Measurements from ENCODE around the gene TOMM70. TPM values are rescaled to one million over a fixed set of nuclear protein-coding genes. Genes with fewer than 3 reads are reported as not detected.
"Not testable (repeated sequence)": the region's sequence is repeated elsewhere in the genome, so short reads cannot be mapped to it uniquely, and the experiment has no call there.

TOMM70 gene
- total and polyA plus RNA-seq, 2 of the 4 experiments (the other 2 are of a cell fraction) = 24.6 to 35.1 TPM

DNA sequence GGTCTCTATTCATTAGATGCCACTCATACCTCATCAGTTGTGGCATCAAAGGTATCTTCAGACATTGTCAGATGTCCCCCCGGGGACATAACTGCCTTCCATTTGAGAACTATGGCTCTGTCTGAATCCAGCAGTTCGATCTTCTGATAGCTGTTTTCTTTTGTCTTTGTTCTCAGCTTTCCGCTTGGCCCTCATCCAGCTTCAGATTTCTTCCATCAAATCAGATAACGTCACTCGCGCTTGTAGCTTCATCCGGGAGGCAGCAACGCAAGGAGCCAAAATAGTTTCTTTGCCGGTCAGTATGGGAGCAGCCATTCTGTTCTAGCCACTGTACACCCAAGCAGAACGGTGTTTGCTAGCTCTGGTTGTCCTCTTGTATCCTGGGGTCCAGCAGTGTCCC, 62.0 kb downstream of the TOMM70 start:
- 74% methylated on average over 4 of the region's 10 CpGs; no CpG with 5 or more reads in 1 of the 2 experiments for WGBS, 2 experiments (ENCODE audit: extremely low coverage in 2 of 2, insufficient read length in 1 of 2)
- dilution Hi-C loops (cut with HindIII; ENCODE audit: low sequenced_read_pairs, unreplicated experiment) = no loop called here
- Histone ChIP-seq H3K36me3 (ENCODE audit: control insufficient read depth, insufficient read depth, low read length) (peaks cover 19% of the 10 kb centered on the region), H4K20me1 (ENCODE audit: insufficient read depth, low read length) (no peaks in the 10 kb centered on the region), H3K9me1 (ENCODE audit: insufficient read depth, low read length) (peaks cover 9% of the 10 kb centered on the region), H2BK20ac (ENCODE audit: low read depth, low read length) (no peak overlapping the region), H3K79me1 (ENCODE audit: low read depth in 1 of 2, low read length in 2 of 2) (peaks cover 21 to 26% of the 10 kb centered on the region in 2 experiments), H2AK5ac (ENCODE audit: low read depth, low read length) (no peak overlapping the region), H2AK9ac (replicated peaks; ENCODE audit: low read depth, low read length, poor library complexity) (no peak overlapping the region), H4K8ac (ENCODE audit: low read depth in 2 of 2, low read length in 2 of 2) (peak overlapping the region in 1 of 2 experiments; percentile 17; a peak in 1 of 4 replicates), H3K4me2 (ENCODE audit: low read depth, low read length) (no peak overlapping the region), H3K23ac (ENCODE audit: low read depth, low read length) (no peak overlapping the region), H3K9me3 (ENCODE audit: control insufficient read depth, insufficient read depth, low read length) (no peaks in the 10 kb centered on the region), H3K27ac (ENCODE audit: insufficient read depth, low read length) (no peak overlapping the region), H2AFZ (replicated peaks; ENCODE audit: low read length, poor library complexity) (no peak overlapping the region), H3K56ac (ENCODE audit: extremely low read depth, insufficient read depth, low read length) (no peak overlapping the region), H4K5ac (ENCODE audit: low read depth, low read length) (no peak overlapping the region), H2BK120ac (ENCODE audit: low read depth, low read length) (no peak overlapping the region), H3K4me3 (ENCODE audit: insufficient read depth, low read depth, low read length) (no peak overlapping the region), H3K27me3 (ENCODE audit: control insufficient read depth, insufficient read depth, low read length) (no peaks in the 10 kb centered on the region), H2BK15ac (ENCODE audit: low read depth, low read length) (no peak overlapping the region), H3K18ac (ENCODE audit: low read depth, low read length) (no peak overlapping the region), H3K9ac (ENCODE audit: low read depth, low read length) (no peak overlapping the region), H3K14ac (replicated peaks; ENCODE audit: low read depth, low read length) (no peak overlapping the region), H4K91ac (ENCODE audit: insufficient read depth, low read depth, low read length) (no peak overlapping the region), H3K4ac (ENCODE audit: low read depth, low read length) (no peak overlapping the region), H3K4me1 (ENCODE audit: control insufficient read depth, insufficient read depth, low read length) (peaks cover 6% of the 10 kb centered on the region), H2BK5ac (ENCODE audit: low read depth, low read length, poor library complexity, severe bottlenecking) (no peak overlapping the region)
- ChIA-PET POLR2A (ENCODE audit: unreplicated experiment) (no interaction called here), CTCF (interaction anchor here (0.7 to 1.4 kb wide), 2 partner anchors 48 to 405 kb away, joined by 3 read pairs; no protein-coding TSS in a partner anchor)
- TF ChIP-seq CEBPB (IDR thresholded peaks at IDR 0.05; ENCODE audit: low read depth, low read length) (no peak), RFX5 (IDR thresholded peaks at IDR 0.05; ENCODE audit: low read depth, low read length) (no peak), SMC3 (IDR thresholded peaks at IDR 0.05; ENCODE audit: low read depth, low read length) (no peak), RCOR1 (IDR thresholded peaks at IDR 0.05; ENCODE audit: insufficient replicate concordance, low read length) (no peak), BHLHE40 (IDR thresholded peaks at IDR 0.05; ENCODE audit: low read depth, low read length) (no peak), POLR2A (IDR thresholded peaks at IDR 0.05; ENCODE audit: low read depth, low read length) (no peak)
- intact Hi-C loops (cut with micrococcal nuclease) = no loop called here
- no TSS peak for BruUV-seq (replicated peaks)
- ATAC-seq (ENCODE audit: low read depth) (no peak), DNase-seq (no peak)
- in situ Hi-C loops (cut with MboI; ENCODE audit: low sequenced_read_pairs) = no loop called here

DNA sequence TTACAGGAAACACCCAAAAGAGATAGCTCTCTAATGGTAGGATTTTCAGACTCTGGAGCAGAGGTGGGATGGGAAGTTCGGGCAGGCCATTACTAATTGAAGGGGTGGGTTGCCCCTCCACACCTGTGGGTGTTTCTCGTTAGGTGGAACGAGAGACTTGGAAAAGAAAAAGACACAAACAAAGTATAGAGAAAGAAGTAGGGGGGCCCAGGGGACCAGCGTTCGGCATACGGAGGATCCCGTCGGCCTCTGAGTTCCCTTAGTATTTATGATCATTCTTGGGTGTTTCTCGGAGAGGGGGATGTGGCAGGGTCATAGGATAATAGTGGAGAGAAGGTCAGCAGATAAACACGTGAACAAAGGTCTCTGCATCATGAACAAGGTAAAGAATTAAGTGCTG, 64.7 kb downstream of the TOMM70 start:
- ATAC-seq (ENCODE audit: low read depth); H3K27ac ChIP-seq (ENCODE audit: insufficient read depth, low read length); H3K4ac ChIP-seq (ENCODE audit: low read depth, low read length); H2AK9ac ChIP-seq (replicated peaks; ENCODE audit: low read depth, low read length, poor library complexity); H2BK20ac ChIP-seq (ENCODE audit: low read depth, low read length); H2BK120ac ChIP-seq (ENCODE audit: low read depth, low read length); H4K91ac ChIP-seq (ENCODE audit: insufficient read depth, low read depth, low read length); H2BK15ac ChIP-seq (ENCODE audit: low read depth, low read length); H2AFZ ChIP-seq (replicated peaks; ENCODE audit: low read length, poor library complexity); H3K9me1 ChIP-seq (ENCODE audit: insufficient read depth, low read length); POLR2A ChIA-PET (ENCODE audit: unreplicated experiment); H3K4me3 ChIP-seq (ENCODE audit: insufficient read depth, low read depth, low read length); intact Hi-C loops (cut with micrococcal nuclease); DNase-seq; H3K23ac ChIP-seq (ENCODE audit: low read depth, low read length); BruUV-seq (replicated peaks); H4K5ac ChIP-seq (ENCODE audit: low read depth, low read length); H3K4me1 ChIP-seq (ENCODE audit: control insufficient read depth, insufficient read depth, low read length); H3K9ac ChIP-seq (ENCODE audit: low read depth, low read length); dilution Hi-C loops (cut with HindIII; ENCODE audit: low sequenced_read_pairs, unreplicated experiment); H3K18ac ChIP-seq (ENCODE audit: low read depth, low read length); H2AK5ac ChIP-seq (ENCODE audit: low read depth, low read length); H4K8ac ChIP-seq (ENCODE audit: low read depth in 2 of 2, low read length in 2 of 2); H3K56ac ChIP-seq (ENCODE audit: extremely low read depth, insufficient read depth, low read length); H3K27me3 ChIP-seq (ENCODE audit: control insufficient read depth, insufficient read depth, low read length); H3K14ac ChIP-seq (replicated peaks; ENCODE audit: low read depth, low read length); CTCF ChIA-PET; H4K20me1 ChIP-seq (ENCODE audit: insufficient read depth, low read length); in situ Hi-C loops (cut with MboI; ENCODE audit: low sequenced_read_pairs); H2BK5ac ChIP-seq (ENCODE audit: low read depth, low read length, poor library complexity, severe bottlenecking); H3K4me2 ChIP-seq (ENCODE audit: low read depth, low read length); H3K9me3 ChIP-seq (ENCODE audit: control insufficient read depth, insufficient read depth, low read length): not testable (repeated sequence)
- H3K36me3 ChIP-seq (ENCODE audit: control insufficient read depth, insufficient read depth, low read length) = peaks cover 12% of the 10 kb centered on the region
- WGBS, 2 experiments (ENCODE audit: extremely low coverage in 2 of 2, insufficient read length in 1 of 2) = 100% methylated on average over 1 of the region's 10 CpGs; no CpG with 5 or more reads in 1 of the 2 experiments
- peaks cover 21 to 28% of the 10 kb centered on the region in 2 experiments for H3K79me1 ChIP-seq (ENCODE audit: low read depth in 1 of 2, low read length in 2 of 2)

All from IMR-90 (cell line).